ENCODE data around the gene ZNF827. TPM values are rescaled to one million over a fixed set of nuclear protein-coding genes. Genes with fewer than 3 reads are reported as not detected.

ZNF827 gene
- total RNA-seq (2014; rRNA removed; shearing (Covaris generic)): 3.9 and 6.2 TPM in 2 replicates

DNA sequence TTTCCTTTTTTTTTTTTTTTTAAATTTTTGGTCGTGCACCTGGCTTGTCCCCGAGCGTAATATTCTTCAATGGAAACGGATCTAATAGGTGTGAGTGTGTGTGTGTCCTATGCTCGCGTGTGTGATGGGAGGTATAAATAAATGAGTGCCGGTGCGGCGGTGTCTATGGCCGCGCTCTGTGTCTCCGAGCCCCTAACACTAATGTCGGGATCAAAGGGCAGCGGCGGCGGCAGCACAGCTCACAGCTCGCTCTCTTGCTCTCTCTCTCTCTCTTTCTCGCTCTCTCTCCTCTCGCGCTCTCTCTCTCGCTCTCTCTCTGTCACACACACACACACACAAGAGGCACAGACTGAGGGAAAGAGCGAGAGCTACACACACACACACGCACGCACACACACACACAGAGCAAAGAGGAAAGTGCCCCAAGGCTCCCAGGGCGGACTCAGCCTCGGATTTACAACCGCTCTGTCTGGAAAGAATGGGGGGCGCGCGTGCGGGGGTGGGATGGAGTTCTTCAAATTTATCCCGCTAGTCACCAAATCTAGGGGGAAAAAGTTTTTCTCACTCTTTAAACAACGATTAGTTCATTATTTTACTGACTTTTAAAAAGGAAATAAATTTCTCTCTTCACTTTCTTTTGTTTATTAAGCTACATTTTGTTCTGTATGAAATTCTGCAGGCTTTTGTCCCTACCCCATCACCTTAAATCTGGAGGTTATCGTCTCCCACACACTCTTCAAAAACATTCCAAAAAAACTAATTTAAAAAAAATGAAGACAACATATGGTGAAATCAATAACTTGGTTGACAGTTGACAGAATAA is at the start of gene ZNF827:
TSS of gene ZNF827 (minus strand) at position 206 of the 823 bp plus-strand sequence. CDS start 416 bp downstream, outside the sequence.
- DNase-seq (ENCODE audit: low read depth): peak; percentile 44

DNA sequence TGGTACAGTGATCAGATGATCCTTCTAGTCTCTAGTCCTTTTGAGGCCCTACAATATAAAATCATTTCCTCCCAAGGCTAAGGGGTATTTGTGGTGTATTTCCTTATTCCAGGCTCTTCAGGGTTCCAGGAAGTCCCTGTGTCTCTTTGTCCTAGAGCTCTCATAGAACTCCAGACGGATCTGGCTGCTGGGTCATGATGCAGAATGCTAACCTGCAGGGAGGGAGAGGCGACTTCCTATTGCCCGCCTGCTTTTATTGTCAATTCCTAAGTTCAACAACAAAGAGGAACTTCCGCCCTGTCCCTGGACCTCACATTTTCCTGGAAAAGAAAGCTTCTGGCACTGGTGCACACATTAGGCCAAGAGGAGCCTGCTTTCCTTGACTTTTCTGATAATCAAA is 45.9 kb upstream of the ZNF827 start:
- DNase-seq (ENCODE audit: low read depth): no peak

DNA sequence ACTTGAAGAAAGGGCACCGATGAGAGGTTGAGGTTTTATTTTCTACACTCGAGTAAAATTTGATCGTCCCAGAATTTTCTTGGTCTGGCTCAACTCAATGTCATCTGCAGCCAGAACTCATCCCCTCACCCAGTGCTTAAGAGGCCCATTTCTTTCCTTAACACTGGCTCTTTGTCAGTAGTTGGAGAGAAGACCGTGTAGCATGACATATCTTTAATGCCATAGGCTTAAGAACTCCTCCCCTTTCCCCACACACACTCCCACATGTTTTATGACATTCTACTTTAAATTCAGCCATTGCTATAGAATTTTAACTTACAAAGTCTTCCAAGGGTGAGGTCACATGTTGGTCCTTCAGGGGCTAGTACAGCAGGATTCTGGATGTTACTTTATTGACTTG is 44.2 kb upstream of the ZNF827 start:
- no peak for DNase-seq (ENCODE audit: low read depth)

DNA sequence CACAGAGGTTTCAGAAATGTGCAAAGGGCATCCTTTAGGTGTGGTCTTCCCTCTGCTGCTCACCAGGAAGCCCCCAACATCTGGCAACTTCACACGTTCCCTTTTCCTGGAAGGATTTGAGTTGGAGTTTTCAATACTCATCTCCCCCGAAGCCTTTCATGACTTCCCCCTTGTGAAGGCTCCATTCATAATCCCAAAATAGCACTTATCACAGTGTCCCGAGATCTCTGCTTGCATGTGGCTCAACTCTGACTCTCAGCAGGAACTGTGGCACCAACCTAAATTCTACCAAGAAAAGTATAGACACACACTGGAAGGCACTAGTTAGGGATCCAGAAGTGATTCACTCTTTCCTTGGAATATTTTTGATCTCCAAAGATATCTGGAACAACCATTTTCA is 40.5 kb upstream of the ZNF827 start:
- no peak for DNase-seq (ENCODE audit: low read depth)

DNA sequence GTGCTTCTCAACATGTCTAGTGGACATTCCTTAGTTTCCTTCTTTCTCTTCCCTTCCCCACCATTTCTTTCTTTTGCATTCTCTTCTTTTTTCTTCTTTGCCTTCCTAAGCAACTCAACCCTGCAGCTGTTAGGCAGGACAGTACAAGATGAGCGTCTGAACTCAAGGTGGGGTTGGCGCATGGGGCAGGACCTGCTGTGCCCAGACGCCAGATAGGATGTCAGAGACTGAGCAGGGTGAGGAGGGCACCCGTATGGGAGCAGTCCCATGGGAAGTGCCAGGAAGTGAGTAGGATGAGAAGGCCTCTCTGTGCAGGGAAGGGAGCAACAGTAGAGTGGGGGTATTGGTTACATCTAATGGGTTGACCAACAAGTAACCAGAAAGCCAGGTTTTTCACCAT is 38.1 kb upstream of the ZNF827 start:
- no peak for DNase-seq (ENCODE audit: low read depth)

GRCh38 chr4:145960012-145960411 is 21.4 kb upstream of the ZNF827 start:
- DNase-seq (ENCODE audit: low read depth): no peak

DNA sequence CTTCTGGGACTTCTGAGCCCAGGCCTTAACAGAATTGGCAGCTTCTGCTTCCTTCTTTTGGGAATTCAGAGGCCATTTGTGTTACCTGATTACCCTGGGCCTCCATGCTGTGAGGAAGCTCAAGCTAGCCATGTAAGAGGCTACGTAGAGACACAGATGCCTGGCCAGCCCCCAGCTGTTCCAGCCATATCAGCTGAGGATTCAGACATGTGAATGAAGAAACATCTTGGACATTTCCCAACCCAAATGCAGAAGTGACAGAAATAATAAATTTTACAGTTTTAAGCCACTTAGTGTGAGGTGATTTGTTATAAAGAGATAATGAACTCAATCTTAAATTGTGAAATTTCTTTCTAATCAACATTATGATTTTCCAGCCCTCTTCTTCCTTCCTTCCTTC is 18.7 kb upstream of the ZNF827 start:
- no peak for DNase-seq (ENCODE audit: low read depth)

DNA sequence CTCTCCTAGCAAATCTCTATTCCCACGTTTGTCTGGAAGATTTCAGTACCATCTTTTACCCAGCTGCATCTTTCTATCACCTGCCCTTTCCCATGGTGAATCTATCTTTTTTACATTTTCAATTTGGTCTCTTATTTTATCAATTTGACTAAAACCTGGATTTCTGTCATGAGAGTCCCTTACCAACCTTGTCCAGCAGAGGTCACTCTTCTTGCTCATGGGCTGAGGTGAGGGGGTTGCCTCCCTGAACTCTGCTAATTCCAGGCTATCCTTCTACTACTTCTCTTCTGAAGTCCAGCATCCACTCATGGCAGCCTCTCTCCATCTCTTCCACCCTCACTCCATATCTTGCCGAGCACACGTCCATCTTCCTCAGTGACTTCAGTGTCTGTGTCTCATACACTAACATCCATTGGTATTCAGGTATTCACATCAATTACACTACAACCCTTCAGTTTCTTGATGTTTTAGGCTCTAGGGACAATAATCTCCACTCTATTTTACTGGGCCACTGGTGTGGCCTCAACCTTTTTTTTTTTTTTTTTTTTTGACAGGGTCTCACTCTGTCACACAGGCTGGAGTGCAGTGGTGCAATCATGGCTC is 17.8 kb upstream of the ZNF827 start:
- DNase-seq (ENCODE audit: low read depth): peak; percentile 23

DNA sequence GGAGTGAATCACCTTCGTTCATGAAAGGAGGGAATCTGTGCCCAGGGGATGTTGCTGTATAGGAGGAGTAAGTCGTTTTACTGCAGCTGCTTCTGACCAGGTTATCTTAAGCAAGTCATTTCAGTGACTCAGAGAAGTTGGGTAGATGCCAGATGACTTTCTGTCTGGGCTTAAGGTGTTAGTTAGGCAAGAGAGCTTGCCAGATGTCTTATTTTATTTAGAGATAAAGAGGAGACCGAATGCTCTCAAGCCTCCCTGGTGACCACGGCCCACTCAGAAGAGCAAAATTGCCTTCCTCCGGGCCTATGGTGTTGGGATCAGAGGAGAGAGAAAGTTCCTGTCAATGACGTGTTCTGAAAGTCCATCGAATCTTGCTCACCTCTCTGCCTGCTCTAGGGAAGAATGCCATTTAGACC is 16.3 kb upstream of the ZNF827 start:
- DNase-seq (ENCODE audit: low read depth): peak; percentile 85

GRCh38 chr4:145951931-145952330 is 13.3 kb upstream of the ZNF827 start:
- DNase-seq (ENCODE audit: low read depth): no peak

DNA sequence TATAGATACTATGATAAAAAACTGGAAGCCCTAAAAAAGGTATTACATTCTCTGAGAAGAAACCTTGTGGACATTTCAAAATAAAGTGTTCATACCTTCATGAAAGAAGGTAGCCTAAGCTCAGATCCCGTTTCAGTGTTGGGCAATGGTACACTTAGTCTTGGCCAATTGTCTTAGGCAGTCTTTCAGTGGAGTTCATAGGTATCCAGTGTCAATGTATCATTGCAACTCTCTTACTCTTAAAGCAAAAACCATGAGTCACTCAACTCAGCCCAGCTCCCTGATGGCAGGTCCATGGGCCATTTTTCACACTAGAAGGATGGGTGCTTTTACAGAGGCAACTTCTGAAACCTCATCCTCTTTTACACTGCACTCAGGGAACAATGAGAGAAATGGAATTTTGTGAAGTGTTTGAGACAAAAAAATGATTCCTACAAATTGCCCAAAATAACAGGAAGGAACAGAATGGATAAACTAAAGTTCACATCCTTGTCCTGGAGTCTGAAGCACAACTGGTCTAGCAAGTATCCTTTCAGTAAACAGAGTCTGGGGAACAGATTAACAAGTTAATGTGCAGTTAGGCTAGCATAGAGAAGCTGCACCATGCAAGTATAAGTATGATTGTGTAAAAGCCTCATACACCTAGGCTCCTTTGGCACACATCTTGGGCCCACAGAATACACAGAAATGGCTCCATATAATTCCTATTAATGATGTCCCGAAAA is 7.0 kb upstream of the ZNF827 start:
- DNase-seq (ENCODE audit: low read depth): no peak

DNA sequence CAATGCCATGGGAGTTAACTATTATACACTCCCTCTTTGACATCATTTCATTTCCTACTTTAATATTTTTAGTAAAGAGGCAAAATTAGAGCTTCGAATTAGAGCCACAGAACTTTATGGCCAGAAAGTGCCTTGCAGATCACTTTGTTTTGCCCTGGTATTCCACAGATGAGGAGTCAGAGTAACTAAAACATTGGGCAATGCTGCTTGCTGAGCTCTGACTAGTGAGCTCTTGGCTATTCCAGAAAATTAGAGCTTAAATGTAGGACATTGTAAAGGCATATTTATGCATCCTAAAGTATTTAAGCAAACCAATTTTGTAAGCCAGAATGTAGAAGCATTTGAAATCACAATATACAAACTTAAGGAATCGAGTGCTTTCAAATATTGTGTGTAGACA is 6.3 kb upstream of the ZNF827 start:
- no peak for DNase-seq (ENCODE audit: low read depth)

DNA sequence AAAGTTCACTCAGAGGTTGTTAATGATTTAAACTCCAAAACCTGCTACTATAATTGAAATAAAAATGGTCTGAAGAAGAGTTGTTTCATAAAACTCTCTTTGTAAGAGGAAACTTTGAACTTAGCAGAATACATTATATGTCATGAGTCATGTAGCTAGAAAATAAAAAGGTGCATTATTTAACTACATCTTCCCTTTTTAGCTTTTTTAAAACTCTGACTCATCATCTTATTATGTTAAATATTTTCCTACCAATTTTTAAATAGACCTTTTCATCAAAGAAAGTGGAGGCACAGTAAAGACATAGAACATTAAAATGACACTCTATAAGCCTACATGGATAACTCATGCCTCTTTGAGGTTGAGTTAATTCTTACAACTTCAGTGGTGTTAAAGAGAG is 1.2 kb upstream of the ZNF827 start:
- DNase-seq (ENCODE audit: low read depth): no peak

DNA sequence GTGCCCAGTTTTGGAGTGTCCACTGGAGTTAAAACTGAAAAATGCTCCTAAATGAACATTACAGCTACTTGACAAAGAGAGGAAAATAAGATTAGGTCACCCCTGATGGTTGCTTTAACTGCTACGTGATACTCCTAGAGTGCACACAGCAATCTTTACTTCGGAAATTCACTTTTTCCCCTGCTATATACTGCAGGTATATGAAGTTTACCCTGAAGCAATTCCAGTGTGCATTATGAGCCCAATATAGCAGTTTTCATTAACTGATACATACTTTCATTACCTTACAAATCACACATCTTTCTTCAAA is 773 bp upstream of the ZNF827 start:
- DNase-seq (ENCODE audit: low read depth): no peak

DNA sequence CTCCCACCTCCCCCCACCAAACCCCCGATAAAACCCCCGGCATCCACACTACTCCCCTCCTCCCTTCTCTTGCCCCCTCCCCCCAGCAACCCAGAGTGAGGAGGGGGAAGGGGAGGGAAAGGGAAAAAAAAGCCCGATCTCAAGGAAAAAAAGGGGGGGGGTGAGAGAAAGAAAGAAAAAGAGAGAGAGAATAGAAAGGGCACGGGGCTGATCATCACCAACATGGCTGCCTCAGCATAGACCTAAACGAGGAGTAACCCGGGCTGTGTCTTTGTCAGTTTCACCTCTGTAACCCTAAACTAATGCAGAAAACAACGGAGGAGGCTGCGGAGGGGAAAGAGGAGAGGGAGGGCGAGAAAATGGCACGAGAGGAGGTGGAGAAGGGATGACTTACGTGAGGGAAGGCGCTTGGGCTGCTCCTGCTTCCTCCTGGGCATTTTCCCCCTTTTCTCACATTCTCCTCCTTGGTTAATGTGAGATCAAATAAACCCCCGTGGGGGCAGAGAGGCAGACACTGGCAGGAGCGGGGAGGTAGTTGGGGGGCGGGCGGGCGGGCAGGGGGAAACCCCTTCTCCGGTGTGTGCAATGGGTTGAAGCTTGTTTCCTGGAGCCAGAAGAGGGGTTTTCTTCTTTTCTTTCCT is 532 bp downstream of the ZNF827 start:
- DNase-seq (ENCODE audit: low read depth): peak; percentile 12

DNA sequence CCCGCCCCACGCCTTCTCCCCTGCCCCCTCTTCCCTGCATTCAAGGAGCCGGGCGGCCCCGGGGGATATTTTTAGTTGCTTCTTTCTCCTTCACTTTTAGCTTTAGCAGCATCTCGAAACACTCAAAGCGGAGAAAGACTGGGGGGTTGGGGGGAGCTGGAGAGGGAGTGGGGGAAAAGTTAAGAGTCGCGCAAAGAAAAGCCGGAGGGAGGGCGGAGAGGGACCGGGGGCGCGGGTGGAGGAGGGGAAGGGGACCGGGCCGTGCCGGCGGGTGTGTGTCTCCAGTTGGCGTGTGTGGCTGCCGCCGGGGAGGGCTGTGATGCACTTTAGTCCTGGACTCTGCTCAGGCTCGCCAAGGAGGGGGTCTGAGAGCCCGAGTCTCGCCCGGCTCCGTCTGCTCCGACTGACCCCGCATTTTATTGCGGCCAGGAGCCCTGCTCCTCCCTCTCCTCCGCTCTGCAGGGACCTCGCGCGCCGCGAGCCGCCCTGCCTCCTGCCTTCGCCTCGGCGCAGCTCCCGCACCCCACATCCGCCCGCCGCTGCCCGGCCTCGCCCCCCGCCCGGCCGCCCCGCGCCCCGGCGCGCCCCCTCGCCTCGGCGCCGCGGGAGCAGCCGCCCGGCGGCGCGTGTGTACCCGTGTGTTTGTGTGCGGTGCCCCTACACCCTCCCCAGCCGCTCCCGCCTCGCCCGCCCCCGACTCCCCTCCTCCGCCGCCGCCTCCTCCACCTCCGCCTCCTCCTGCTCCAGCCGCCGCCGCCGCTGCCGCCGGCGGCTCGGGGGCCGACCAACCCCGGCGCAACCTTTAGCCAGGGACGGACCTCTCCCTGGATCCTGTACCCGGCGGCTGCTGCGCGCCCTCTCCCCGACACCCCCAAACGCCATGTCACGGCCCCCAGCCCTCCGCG is 1.4 kb downstream of the ZNF827 start:
- peak; percentile 48 for DNase-seq (ENCODE audit: low read depth)

GRCh38 chr4:145936142-145936996 is 2.3 kb downstream of the ZNF827 start:
- peak; percentile 66 for DNase-seq (ENCODE audit: low read depth)

DNA sequence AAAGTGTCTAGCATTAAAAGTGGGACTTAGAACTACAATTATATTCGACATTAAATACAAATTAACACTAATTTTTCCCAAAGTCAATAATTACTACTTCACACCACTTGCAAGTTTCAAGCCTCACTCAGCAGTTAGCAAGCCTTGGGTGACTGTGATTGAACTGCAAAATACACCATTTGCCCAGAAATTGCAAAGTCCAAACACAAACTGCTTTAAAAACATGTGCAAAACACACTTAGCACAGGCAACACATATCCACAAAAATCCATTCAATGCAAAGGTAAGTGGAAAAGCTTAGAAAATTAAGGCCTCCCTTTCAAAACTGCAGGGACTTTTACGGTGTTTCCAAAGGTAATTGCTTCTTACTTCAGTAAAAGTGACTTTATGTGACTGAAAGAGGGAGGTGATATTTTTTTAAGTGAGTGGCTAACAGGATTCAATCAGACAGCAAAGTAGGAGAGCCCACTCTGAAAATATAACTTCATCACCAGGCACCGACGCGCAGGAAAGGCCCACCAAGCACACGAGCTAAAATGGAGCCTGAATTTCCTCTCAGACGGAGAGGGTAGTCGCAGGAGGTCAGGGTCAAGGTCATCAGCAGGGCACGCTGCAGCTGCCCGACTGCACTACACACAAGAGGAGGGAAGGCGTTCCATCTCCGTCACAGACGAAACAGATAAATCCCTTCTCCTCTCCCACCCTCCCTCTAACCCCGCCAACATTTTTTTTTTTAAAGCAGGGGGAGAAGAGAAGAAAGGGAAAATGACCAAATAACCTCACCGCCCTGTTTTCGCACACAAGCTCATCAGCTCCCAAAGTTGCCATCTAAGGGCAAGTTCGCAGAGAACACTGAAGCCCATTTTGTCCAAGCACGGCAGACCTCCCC is 3.1 kb downstream of the ZNF827 start:
- peak; percentile 32 for DNase-seq (ENCODE audit: low read depth)

GRCh38 chr4:145934434-145935047 is 4.1 kb downstream of the ZNF827 start:
- no peak for DNase-seq (ENCODE audit: low read depth)

Data from Daoy (cell line).